ENCODE data around the gene ZNF768.
"Not testable (repeated sequence)": the region's sequence is repeated elsewhere in the genome, so short reads cannot be mapped to it uniquely, and the experiment has no call there.

ZNF768 gene

GRCh38 chr16:30509081-30509765 is 17.1 kb downstream of the ZNF768 start:
- FAIRE-seq = no peak

GRCh38 chr16:30503403-30504296 is 22.7 kb downstream of the ZNF768 start:
- no peak for FAIRE-seq

GRCh38 chr16:30499284-30499683 is 27.1 kb downstream of the ZNF768 start:
- no peak for FAIRE-seq

GRCh38 chr16:30494709-30495108 is 31.7 kb downstream of the ZNF768 start:
- FAIRE-seq = no peak

GRCh38 chr16:30493941-30494488 is 32.4 kb downstream of the ZNF768 start:
- FAIRE-seq = no peak

GRCh38 chr16:30491744-30492308 is 34.5 kb downstream of the ZNF768 start:
- FAIRE-seq = no peak

GRCh38 chr16:30491229-30491628 is 35.1 kb downstream of the ZNF768 start:
- no peak for FAIRE-seq

GRCh38 chr16:30490210-30490609 is 36.2 kb downstream of the ZNF768 start:
- FAIRE-seq = no peak

- no peak for FAIRE-seq
Measured at GRCh38 chr16:30488764-30489605, 37.4 kb downstream of the ZNF768 start.

GRCh38 chr16:30485818-30486436 is 40.4 kb downstream of the ZNF768 start:
- FAIRE-seq = no peak

- no peak for FAIRE-seq
Measured at GRCh38 chr16:30484887-30485286, 41.5 kb downstream of the ZNF768 start.

GRCh38 chr16:30482366-30482765 is 44.0 kb downstream of the ZNF768 start:
- FAIRE-seq = no peak

GRCh38 chr16:30481381-30481780 is 45.0 kb downstream of the ZNF768 start:
- no peak for FAIRE-seq

- FAIRE-seq = no peak
Measured at GRCh38 chr16:30478766-30479478, 47.4 kb downstream of the ZNF768 start.

GRCh38 chr16:30477773-30478172 is 48.6 kb downstream of the ZNF768 start:
- not testable (repeated sequence) for FAIRE-seq

GRCh38 chr16:30476991-30477390 is 49.4 kb downstream of the ZNF768 start:
- FAIRE-seq = no peak

- FAIRE-seq = no peak
Measured at GRCh38 chr16:30474684-30475083, 51.7 kb downstream of the ZNF768 start.

GRCh38 chr16:30474074-30474452 is 52.3 kb downstream of the ZNF768 start:
- no peak for FAIRE-seq

Measured in colon (tissue), 2 donors.